SIG-M5 treated with dmso at 0.1 percent for 504 hours (cell line): ENCODE results near the gene PKD2.
"Not testable (repeated sequence)": the region's sequence is repeated elsewhere in the genome, so short reads cannot be mapped to it uniquely, and the experiment has no call there.

Source experiments
- DNase-seq: peaks from one replicate; lab custom pipeline; 2025; ENCODE audit not compliant: unreplicated experiment; lab: John Stamatoyannopoulos, UW

The PKD2 gene

GRCh38 chr4:88025868-88026661, 18.6 kb downstream of the PKD2 start:
- DNase-seq = not testable (repeated sequence)

- peak; percentile 53 for DNase-seq
These were observed 20.5 kb downstream of the PKD2 start for GRCh38 chr4:88027611-88028608.

GRCh38 chr4:88028946-88029345, 21.5 kb downstream of the PKD2 start:
- DNase-seq = no peak

- DNase-seq = no peak
These were observed 22.1 kb downstream of the PKD2 start for GRCh38 chr4:88029556-88029955.

- no peak for DNase-seq
These were observed 23.3 kb downstream of the PKD2 start for GRCh38 chr4:88030565-88031310.

- DNase-seq = peak; percentile 44
These were observed 25.9 kb downstream of the PKD2 start for GRCh38 chr4:88033309-88033708.

- DNase-seq = no peak
These were observed 27.9 kb downstream of the PKD2 start for GRCh38 chr4:88035292-88035691.

- DNase-seq = no peak
These were observed 30.0 kb downstream of the PKD2 start for GRCh38 chr4:88037447-88037846.

- no peak for DNase-seq
These were observed 30.5 kb downstream of the PKD2 start for GRCh38 chr4:88037936-88038335.

GRCh38 chr4:88040707-88041106, 33.3 kb downstream of the PKD2 start:
- DNase-seq = no peak

- DNase-seq = no peak
These were observed 34.2 kb downstream of the PKD2 start for GRCh38 chr4:88041626-88042025.

GRCh38 chr4:88043001-88043400, 35.6 kb downstream of the PKD2 start:
- DNase-seq = no peak

GRCh38 chr4:88043586-88044340, 36.3 kb downstream of the PKD2 start:
- DNase-seq = no peak

GRCh38 chr4:88045021-88045420, 37.6 kb downstream of the PKD2 start:
- DNase-seq = no peak

GRCh38 chr4:88054229-88054628, 46.8 kb downstream of the PKD2 start:
- DNase-seq = no peak

- DNase-seq = peak; percentile 51
These were observed 47.5 kb downstream of the PKD2 start for GRCh38 chr4:88054901-88055300.

GRCh38 chr4:88058295-88058694, 50.9 kb downstream of the PKD2 start:
- DNase-seq = no peak

- no peak for DNase-seq
These were observed 52.3 kb downstream of the PKD2 start for GRCh38 chr4:88059766-88060165.

GRCh38 chr4:88060431-88060830, 53.0 kb downstream of the PKD2 start:
- no peak for DNase-seq

- no peak for DNase-seq
These were observed 54.9 kb downstream of the PKD2 start for GRCh38 chr4:88062311-88062710.
